HEK293T (cell line): ENCODE measurements around the gene SLC16A12.
"Not testable (repeated sequence)": the region's sequence is repeated elsewhere in the genome, so short reads cannot be mapped to it uniquely, and the experiment has no call there.

Source experiments
- CTCF ChIA-PET: fragments of 350-600 bp; formaldehyde crosslinking; extraction: SDS; loops from one replicate; lab custom pipeline; 2021; ENCODE audit warnings: antibody characterized with exemption, inconsistent platforms; lab: Yijun Ruan, JAX
- POLR2A ChIA-PET: fragments of 350-600 bp; formaldehyde crosslinking; extraction: SDS; loops from one replicate; lab custom pipeline; 2020; ENCODE audit warnings: antibody characterized with exemption, inconsistent platforms; lab: Yijun Ruan, JAX
- DNase-seq: peaks from one replicate; pipeline ENCODE4 v3.0.0; 2012; ENCODE audit warnings: mixed read lengths; ENCODE audit errors: extremely low spot score
- ARNT ChIP-seq: fragments of 450-650 bp; IDR thresholded peaks from 2 replicates; pipeline ENCODE4 v1.6.1; 2017; ENCODE audit warnings: mild to moderate bottlenecking
- BHLHE40 ChIP-seq: fragments of 450-650 bp; IDR thresholded peaks from 2 replicates; pipeline ENCODE4 v1.6.1; 2016; ENCODE audit warnings: mild to moderate bottlenecking, moderate library complexity, borderline replicate concordance
- CTBP1 ChIP-seq: fragments of 450-650 bp; IDR thresholded peaks from 2 replicates; pipeline ENCODE4 v1.6.1; 2016; ENCODE audit warnings: borderline replicate concordance
- ELF4 ChIP-seq: fragments of 450-650 bp; IDR thresholded peaks from 2 replicates; pipeline ENCODE4 v1.6.1; 2017; ENCODE audit warnings: antibody characterized with exemption
- FOXA1 ChIP-seq: fragments of 450-650 bp; IDR thresholded peaks from 2 replicates; pipeline ENCODE4 v1.6.1; 2016; ENCODE audit warnings: mild to moderate bottlenecking
- FOXK2 ChIP-seq: fragments of 450-650 bp; IDR thresholded peaks from 2 replicates; pipeline ENCODE4 v1.6.1; 2016; ENCODE audit warnings: mild to moderate bottlenecking
- FOXM1 ChIP-seq: fragments of 450-650 bp; IDR thresholded peaks from 2 replicates; pipeline ENCODE4 v1.6.1; 2017; ENCODE audit warnings: mild to moderate bottlenecking, borderline replicate concordance
- HDGF ChIP-seq: fragments of 450-650 bp; IDR thresholded peaks from 2 replicates; pipeline ENCODE4 v1.6.1; 2017; ENCODE audit warnings: antibody characterized with exemption, borderline replicate concordance
- L3MBTL2 ChIP-seq: fragments of 450-650 bp; conservative IDR thresholded peaks from 2 replicates; pipeline ENCODE4 v1.6.1; 2016; ENCODE audit warnings: mild to moderate bottlenecking
- LEF1 ChIP-seq: fragments of 450-650 bp; IDR thresholded peaks from 2 replicates; pipeline ENCODE4 v1.6.1; 2017; ENCODE audit warnings: mild to moderate bottlenecking, borderline replicate concordance
- NFRKB ChIP-seq: fragments of 450-650 bp; IDR thresholded peaks from 2 replicates; pipeline ENCODE4 v1.6.1; 2016; ENCODE audit warnings: mild to moderate bottlenecking, moderate library complexity
- SP1 ChIP-seq: fragments of 450-650 bp; IDR thresholded peaks from 2 replicates; pipeline ENCODE4 v1.6.1; 2017
- SUZ12 ChIP-seq: fragments of 450-650 bp; IDR thresholded peaks from 2 replicates; pipeline ENCODE4 v1.6.1; 2016; ENCODE audit warnings: mild to moderate bottlenecking
- TARDBP ChIP-seq: fragments of 450-650 bp; IDR thresholded peaks from 2 replicates; pipeline ENCODE4 v1.6.1; 2016
- ZNF384 ChIP-seq: fragments of 450-650 bp; IDR thresholded peaks from 2 replicates; pipeline ENCODE4 v1.6.1; 2016
- TF ChIP-seq, protein P1 (sequence below): fragments of 450-650 bp; IDR thresholded peaks from 2 replicates; pipeline ENCODE4 v1.6.1; 2016

Gene SLC16A12

GRCh38 chr10:89450901-89451300, 84.5 kb downstream of the SLC16A12 start:
- DNase-seq, result no peak
- ChIA-PET POLR2A (no interaction called here), CTCF (no interaction called here)
- TF ChIP-seq NFRKB (no peak), TARDBP (no peak), FOXA1 (no peak), BHLHE40 (no peak), CTBP1 (no peak), L3MBTL2 (no peak), SP1 (no peak), SUZ12 (no peak), FOXM1 (no peak), FOXK2 (no peak), ZNF384 (no peak)
- TF ChIP-seq, protein P1, sequence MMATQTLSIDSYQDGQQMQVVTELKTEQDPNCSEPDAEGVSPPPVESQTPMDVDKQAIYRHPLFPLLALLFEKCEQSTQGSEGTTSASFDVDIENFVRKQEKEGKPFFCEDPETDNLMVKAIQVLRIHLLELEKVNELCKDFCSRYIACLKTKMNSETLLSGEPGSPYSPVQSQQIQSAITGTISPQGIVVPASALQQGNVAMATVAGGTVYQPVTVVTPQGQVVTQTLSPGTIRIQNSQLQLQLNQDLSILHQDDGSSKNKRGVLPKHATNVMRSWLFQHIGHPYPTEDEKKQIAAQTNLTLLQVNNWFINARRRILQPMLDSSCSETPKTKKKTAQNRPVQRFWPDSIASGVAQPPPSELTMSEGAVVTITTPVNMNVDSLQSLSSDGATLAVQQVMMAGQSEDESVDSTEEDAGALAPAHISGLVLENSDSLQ, result no peak

GRCh38 chr10:89444819-89445218, 90.6 kb downstream of the SLC16A12 start:
- POLR2A ChIA-PET, DNase-seq: not testable (repeated sequence)
- CTCF ChIA-PET, result interaction anchor here (0.6 kb wide), 1 partner anchor 8 kb away, joined by 3 read pairs; no protein-coding TSS in a partner anchor

DNA sequence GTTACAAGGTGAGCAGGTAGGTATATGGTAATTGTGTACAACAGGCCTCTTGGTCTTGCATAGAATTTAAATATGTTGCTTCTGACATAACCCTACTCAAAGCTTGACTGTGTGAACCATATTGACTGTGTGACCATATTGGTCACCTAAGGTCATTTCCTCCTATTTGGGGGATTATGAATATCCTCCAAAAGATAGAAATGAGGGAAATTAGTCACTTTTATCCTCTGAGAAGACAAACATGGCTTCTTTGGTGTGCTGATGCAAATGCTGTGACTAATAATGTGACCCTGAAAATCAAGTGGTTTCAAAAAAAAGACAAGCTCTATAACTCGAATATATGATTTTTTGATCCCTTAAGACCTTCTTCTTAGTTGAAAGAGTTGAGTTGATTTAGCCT, 93.1 kb downstream of the SLC16A12 start:
- CTCF ChIA-PET, result interaction anchor here (0.7 kb wide), 1 partner anchor 208 kb away, joined by 3 read pairs; no protein-coding TSS in a partner anchor
- no peak for DNase-seq
- no peak for TF ChIP-seq L3MBTL2
- TF ChIP-seq LEF1, result no peak
- TF ChIP-seq SP1, result no peak
- TF ChIP-seq SUZ12, result no peak
- TF ChIP-seq, protein P1, result no peak
- no peak for TF ChIP-seq HDGF
- TF ChIP-seq CTBP1, result no peak
- no peak for TF ChIP-seq TARDBP
- TF ChIP-seq FOXA1, result no peak
- no peak for TF ChIP-seq ARNT
- POLR2A ChIA-PET, result no interaction called here

DNA sequence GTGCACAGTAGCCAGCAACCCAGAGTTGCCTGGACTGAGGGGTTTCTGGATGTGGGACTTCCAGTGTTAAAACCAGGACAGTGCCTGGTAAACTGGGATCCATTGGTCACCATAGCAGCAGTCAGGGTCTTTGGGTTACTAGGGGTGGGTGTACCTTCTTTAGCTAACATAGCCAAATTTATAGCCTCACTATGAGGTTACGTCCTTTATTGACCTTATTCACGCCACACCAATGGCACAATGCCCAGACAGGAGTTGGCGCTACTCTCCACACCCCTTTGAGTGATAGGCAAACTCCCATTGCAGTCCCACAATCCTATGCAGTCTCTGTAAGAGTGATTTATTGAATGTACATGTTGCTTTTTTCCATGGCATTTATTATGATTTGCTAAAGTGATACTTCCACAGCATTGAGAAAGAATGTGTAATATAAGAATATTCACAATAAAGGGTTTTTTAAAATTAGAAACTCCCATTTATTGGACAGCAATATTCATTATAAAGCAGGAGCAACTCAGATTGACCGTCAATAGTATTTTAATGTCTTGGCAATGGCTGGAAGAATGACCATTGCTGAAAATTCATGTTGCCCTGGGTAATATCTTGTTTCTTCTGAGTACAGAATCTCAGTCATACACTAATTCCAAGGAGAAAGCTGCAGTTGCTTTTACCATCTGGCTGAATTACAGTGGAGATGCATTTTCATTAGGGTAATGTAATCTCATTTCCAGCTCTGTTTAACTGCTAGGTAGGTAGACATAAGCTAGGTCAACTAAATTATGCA, 95.0 kb downstream of the SLC16A12 start:
- ChIA-PET CTCF (no interaction called here), POLR2A (no interaction called here)
- no peak for DNase-seq
- no peak for TF ChIP-seq SP1
- no peak for TF ChIP-seq L3MBTL2
- TF ChIP-seq SUZ12, result no peak
- TF ChIP-seq ZNF384, result no peak
- TF ChIP-seq TARDBP, result no peak
- no peak for TF ChIP-seq NFRKB
- no peak for TF ChIP-seq ARNT
- TF ChIP-seq CTBP1, result no peak

DNA sequence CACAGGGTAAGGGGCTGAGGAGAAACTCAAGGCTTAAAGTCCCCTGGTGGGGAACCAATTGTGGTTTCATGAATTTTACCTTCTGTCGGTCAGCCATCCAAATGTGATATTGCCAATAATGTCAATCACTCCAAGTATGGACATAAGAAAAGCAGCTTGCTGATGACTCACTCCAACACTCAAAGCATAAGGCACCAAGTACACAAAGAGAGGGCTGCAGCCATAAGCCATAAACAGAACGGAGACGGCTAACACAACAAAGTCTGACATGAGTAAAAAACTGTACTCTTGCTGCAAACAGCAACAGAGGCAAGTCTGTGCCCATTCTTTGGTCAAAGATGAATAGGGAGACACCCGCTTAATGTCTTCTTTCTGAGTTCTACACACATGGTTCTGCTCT, 96.9 kb downstream of the SLC16A12 start:
- ChIA-PET CTCF (no interaction called here), POLR2A (no interaction called here)
- TF ChIP-seq, protein P1, result no peak
- TF ChIP-seq SUZ12 (no peak), SP1 (no peak), L3MBTL2 (no peak), LEF1 (no peak), HDGF (no peak)
- DNase-seq, result no peak

DNA sequence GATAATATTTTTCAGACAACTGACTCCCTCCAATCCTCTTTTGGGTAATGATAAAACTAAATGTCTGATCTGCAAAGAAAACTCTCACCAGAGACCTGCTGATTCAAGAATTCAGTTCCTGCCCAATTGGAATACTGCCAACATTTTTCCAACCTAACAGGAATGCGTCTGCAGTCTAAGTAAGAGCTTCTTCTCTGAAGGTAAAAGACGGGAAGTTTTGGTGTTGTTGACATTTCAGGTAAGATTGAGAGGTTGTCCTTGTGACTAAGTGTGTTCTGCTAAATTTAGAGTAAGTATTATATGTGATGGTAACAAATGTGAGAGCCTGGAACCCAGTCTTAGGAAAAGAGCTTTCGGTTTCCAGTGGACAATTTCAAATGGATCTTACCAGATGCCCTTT, 103.4 kb downstream of the SLC16A12 start:
- ChIA-PET POLR2A (no interaction called here), CTCF (interaction anchor here (0.6 to 1.6 kb wide), 3 partner anchors 127 to 140 kb away, joined by 3 to 5 read pairs (median 4); no protein-coding TSS in a partner anchor)
- no peak for DNase-seq
- TF ChIP-seq SUZ12 (no peak), TARDBP (no peak), FOXA1 (no peak), SP1 (no peak), ELF4 (no peak), FOXM1 (no peak), BHLHE40 (no peak), ZNF384 (no peak), L3MBTL2 (no peak), CTBP1 (no peak), ARNT (no peak), LEF1 (no peak)
- TF ChIP-seq, protein P1, result no peak
